ENCODE measurements around the gene MEN1. TPM values are rescaled to one million over a fixed set of nuclear protein-coding genes. Genes with fewer than 3 reads are reported as not detected.

Gene MEN1
- total and polyA plus RNA-seq, 2 of the 13 experiments (the other 11 are each of a cell fraction or from before 2014, with no cell fraction given): 20.5 to 27.3 TPM

DNA sequence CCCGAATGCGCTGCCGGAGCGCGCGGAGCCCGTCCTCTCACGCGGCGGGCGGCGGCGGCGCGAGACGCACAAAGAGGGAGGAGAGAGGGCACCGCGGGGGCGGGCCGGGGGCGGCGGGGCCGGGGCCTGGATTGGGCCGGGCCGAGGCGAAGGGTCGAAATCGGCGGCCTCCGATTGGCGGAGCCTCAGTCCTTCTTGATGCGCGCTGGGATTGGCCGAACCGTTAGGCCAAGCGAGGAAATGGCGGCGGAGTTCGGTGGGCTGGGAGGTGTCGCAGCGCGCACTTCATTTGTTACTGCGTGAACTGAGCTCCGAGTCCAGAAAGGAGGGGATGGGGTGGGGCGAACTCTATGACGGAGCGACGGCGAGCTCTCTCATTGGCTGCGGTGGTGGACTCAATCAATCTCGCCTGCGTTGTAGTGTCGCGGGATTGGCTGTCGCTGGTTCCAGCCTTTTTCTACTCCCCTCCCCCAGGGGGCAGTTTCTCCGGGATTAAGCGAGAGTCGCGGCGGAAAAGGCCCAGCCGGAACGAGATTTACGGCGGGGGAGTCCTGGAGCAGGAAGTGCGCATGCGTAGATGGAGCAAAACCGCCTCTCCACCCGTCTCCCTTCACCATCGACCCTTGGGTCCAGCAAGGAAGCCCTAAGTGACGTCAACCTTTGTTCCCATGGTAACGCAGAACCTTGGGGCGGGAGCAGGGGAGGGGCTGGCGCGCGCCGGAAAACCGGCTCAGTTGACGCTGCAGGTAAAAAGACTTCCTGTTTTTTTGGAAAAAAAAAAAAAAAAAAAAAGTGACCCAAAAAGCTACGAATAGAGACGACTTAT is 31.7 kb downstream of the MEN1 start, which contains the start of gene SF1 (continued):
- peak; percentile 78; the same call in 1 of the 2 replicates for TF ChIP-seq KAT8 (CRISPR knock-in tag; IDR thresholded peaks at IDR 0.05)
- no peak for TF ChIP-seq ZNF816 (CRISPR knock-in tag; IDR thresholded peaks at IDR 0.05; ENCODE audit: borderline replicate concordance)
- TF ChIP-seq REPIN1 (CRISPR knock-in tag; IDR thresholded peaks at IDR 0.05; ENCODE audit: borderline replicate concordance, low read depth): no peak
- no peak for TF ChIP-seq HNRNPUL1 (IDR thresholded peaks at IDR 0.05; ENCODE audit: low read depth, low read length)
- TF ChIP-seq PHF20 (CRISPR knock-in tag; IDR thresholded peaks at IDR 0.05): peak; percentile 51; the same call in 1 of the 2 replicates
- TF ChIP-seq, protein P1, sequence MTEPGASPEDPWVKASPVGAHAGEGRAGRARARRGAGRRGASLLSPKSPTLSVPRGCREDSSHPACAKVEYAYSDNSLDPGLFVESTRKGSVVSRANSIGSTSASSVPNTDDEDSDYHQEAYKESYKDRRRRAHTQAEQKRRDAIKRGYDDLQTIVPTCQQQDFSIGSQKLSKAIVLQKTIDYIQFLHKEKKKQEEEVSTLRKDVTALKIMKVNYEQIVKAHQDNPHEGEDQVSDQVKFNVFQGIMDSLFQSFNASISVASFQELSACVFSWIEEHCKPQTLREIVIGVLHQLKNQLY (CRISPR knock-in tag; IDR thresholded peaks at IDR 0.05): 0 out of 2 replicates have a peak, but pooled peaks have one; percentile 9
- 0 out of 2 replicates have a peak, but pooled peaks have one; percentile 32 for TF ChIP-seq ZNF136 (CRISPR knock-in tag; IDR thresholded peaks at IDR 0.05; ENCODE audit: low read depth)
- TF ChIP-seq CTCF (CRISPR knock-in tag; IDR thresholded peaks at IDR 0.05): peak; percentile 57
- TF ChIP-seq ZNF501 (CRISPR knock-in tag; IDR thresholded peaks at IDR 0.05): 0 out of 2 replicates have a peak, but pooled peaks have one; percentile 10
- peak; percentile 88 for TF ChIP-seq NFYB (CRISPR knock-in tag; IDR thresholded peaks at IDR 0.05)
- TF ChIP-seq HOMEZ (CRISPR knock-in tag; IDR thresholded peaks at IDR 0.05; ENCODE audit: low read depth): 0 out of 2 replicates have a peak, but pooled peaks have one; percentile 9
- TF ChIP-seq ZMYM2 (CRISPR knock-in tag; IDR thresholded peaks at IDR 0.05): no peak
- TF ChIP-seq SMARCE1 (IDR thresholded peaks at IDR 0.05; ENCODE audit: borderline replicate concordance): no peak
- TF ChIP-seq CREM (IDR thresholded peaks at IDR 0.05): peak; percentile 86
- no peak for TF ChIP-seq CREM (CRISPR knock-in tag; IDR thresholded peaks at IDR 0.05)
- TF ChIP-seq ZNF230 (CRISPR knock-in tag; IDR thresholded peaks at IDR 0.05): no peak
- TF ChIP-seq SP140L (CRISPR knock-in tag; IDR thresholded peaks at IDR 0.05; ENCODE audit: borderline replicate concordance): no peak
- TF ChIP-seq PBX2 (CRISPR knock-in tag; IDR thresholded peaks at IDR 0.05): peak; percentile 37; the same call in 1 of the 2 replicates
- TF ChIP-seq TARDBP (CRISPR knock-in tag; IDR thresholded peaks at IDR 0.05): peak; percentile 66
- TF ChIP-seq TBX2 (CRISPR knock-in tag; IDR thresholded peaks at IDR 0.05; ENCODE audit: borderline replicate concordance): peak; percentile 66
- TF ChIP-seq EHMT2 (IDR thresholded peaks at IDR 0.05; ENCODE audit: borderline replicate concordance, low read depth, low read length): no peak
- TF ChIP-seq ZHX1 (CRISPR knock-in tag; IDR thresholded peaks at IDR 0.05; ENCODE audit: low read depth): peak; percentile 89

Data from HepG2 (cell line).